Posterior cingulate gyrus (tissue), 11 donors: ENCODE data around the gene CC2D2B.
"Not testable (repeated sequence)": the region's sequence is repeated elsewhere in the genome, so short reads cannot be mapped to it uniquely, and the experiment has no call there.

Source experiments
- DNase-seq, 10 donors: peaks; one replicate each; pipeline versions ENCODE4 v3.0.0 to v3.0.0-alpha.2; 2020 to 2021; ENCODE audit warnings: mixed read lengths in 3 of 10
- intact Hi-C: fragments of 100-400 bp; cut with DNase I; formaldehyde crosslinking; loops from one replicate; pipeline ENCODE4 v1.15.1; 2023

Gene CC2D2B

GRCh38 chr10:95896071-95896850 lies 11.5 kb upstream of the CC2D2B start:
- intact Hi-C loops = no loop called here
- DNase-seq = no peak

- intact Hi-C loops = loop anchor here (5.0 kb wide), 1 partner anchor 214 kb away; the partner anchor contains the start of gene TCTN3
- not testable (repeated sequence) for DNase-seq
Measured at GRCh38 chr10:95905897-95906580, 1.7 kb upstream of the CC2D2B start.

- intact Hi-C loops = loop anchor here (5.0 kb wide), 1 partner anchor 215 kb away; the partner anchor contains the start of gene TCTN3
- peak in 9 of 10 donors; percentile 16 to 89 (median 40) for DNase-seq
Measured at GRCh38 chr10:95906677-95907455, 909 bp upstream of the CC2D2B start.

- no peak for DNase-seq
- intact Hi-C loops = loop anchor here (2.0 to 5.0 kb wide), 2 partner anchors 182 to 216 kb away; partner anchors contain the start of gene TCTN3
Measured at GRCh38 chr10:95908450-95908849, 675 bp downstream of the CC2D2B start.

GRCh38 chr10:95909561-95909960 lies 1.8 kb downstream of the CC2D2B start:
- intact Hi-C loops = loop anchor here (2.0 to 5.0 kb wide), 2 partner anchors 181 to 217 kb away; partner anchors contain the start of gene TCTN3

GRCh38 chr10:95916039-95916438 lies 8.3 kb downstream of the CC2D2B start:
- intact Hi-C loops, DNase-seq: not testable (repeated sequence)

More at GRCh38 chr10:95909561-95909960, 1.8 kb downstream of the CC2D2B start:
- no peak for DNase-seq

- intact Hi-C loops = no loop called here
- no peak for DNase-seq
Measured at GRCh38 chr10:95920798-95921426, 13.1 kb downstream of the CC2D2B start.

GRCh38 chr10:95925033-95925432 lies 17.3 kb downstream of the CC2D2B start:
- DNase-seq = no peak
- intact Hi-C loops = no loop called here

GRCh38 chr10:95935429-95935828 lies 27.7 kb downstream of the CC2D2B start:
- no peak for DNase-seq
- intact Hi-C loops = no loop called here

GRCh38 chr10:95941115-95941514 lies 33.3 kb downstream of the CC2D2B start:
- no peak for DNase-seq
- intact Hi-C loops = no loop called here

GRCh38 chr10:95963202-95963990 lies 55.6 kb downstream of the CC2D2B start:
- intact Hi-C loops = no loop called here

GRCh38 chr10:95963991-95964389 lies 56.2 kb downstream of the CC2D2B start:
- intact Hi-C loops = no loop called here
- no peak for DNase-seq

More at GRCh38 chr10:95963202-95963990, 55.6 kb downstream of the CC2D2B start:
- no peak for DNase-seq

- no peak for DNase-seq
- intact Hi-C loops = no loop called here
Measured at GRCh38 chr10:95964756-95965155, 57.0 kb downstream of the CC2D2B start.

- no peak for DNase-seq
- intact Hi-C loops = no loop called here
Measured at GRCh38 chr10:95976362-95977229, 68.8 kb downstream of the CC2D2B start.

- intact Hi-C loops = no loop called here
Measured at GRCh38 chr10:95982200-95982599, 74.4 kb downstream of the CC2D2B start.

GRCh38 chr10:95987685-95988426 lies 80.1 kb downstream of the CC2D2B start:
- DNase-seq = no peak
- intact Hi-C loops = no loop called here

More at GRCh38 chr10:95982200-95982599, 74.4 kb downstream of the CC2D2B start:
- DNase-seq = no peak

GRCh38 chr10:95988702-95989101 lies 80.9 kb downstream of the CC2D2B start:
- intact Hi-C loops = no loop called here
- DNase-seq = no peak

GRCh38 chr10:95994376-95994775 lies 86.6 kb downstream of the CC2D2B start:
- DNase-seq, intact Hi-C loops: not testable (repeated sequence)
